Endothelial cell of umbilical vein (primary cell): ENCODE data around the gene ACBD3. TPM values are rescaled to one million over a fixed set of nuclear protein-coding genes. Genes with fewer than 3 reads are reported as not detected.

Source experiments
- BruUV-seq: library from RNA; stranded (reverse); fragments of 400-500 nt; replicated peaks from 2 replicates; lab custom pipeline; 2021; lab: Mats Ljungman, UMichigan
- CTCF ChIA-PET: fragments of 300-600, 350-600 bp; sonication (Branson Sonifier 250); formaldehyde crosslinking; loops from one replicate; lab custom pipeline; 2021; ENCODE audit warnings: antibody characterized with exemption, inconsistent platforms; lab: Charles Lee
- POLR2A ChIA-PET: fragments of 300-600, 350-600 bp; sonication (Branson Sonifier 250); formaldehyde crosslinking; loops from one replicate; lab custom pipeline; 2021; ENCODE audit warnings: antibody characterized with exemption, inconsistent platforms; lab: Charles Lee
- DNase-seq: peaks from one replicate; pipeline ENCODE4 v3.0.0-alpha.2; 2011; ENCODE audit warnings: low read depth, low spot score
- FAIRE-seq: peaks from 2 replicates; lab custom pipeline; 2011; peaks lifted over from hg19 to GRCh38; lab: Jason Lieb, UNC
- H2AFZ ChIP-seq: 2 replicates; pipeline ENCODE4 v1.6.0; 2012; ENCODE audit warnings: low read depth, low read length, control low read depth, inconsistent platforms
- H3K27ac ChIP-seq: 2 replicates; pipeline ENCODE4 v1.5.1; 2011; ENCODE audit warnings: low read depth, mild to moderate bottlenecking, control low read depth, low read length, moderate library complexity; ENCODE audit not compliant: insufficient read depth
- H3K27me3 ChIP-seq, 2 experiments: 2 replicates each; pipeline versions ENCODE4 v1.6.0 to v1.6.1; 2011; ENCODE audit warnings: low read length in 2 of 2, mixed read lengths in 1 of 2; ENCODE audit not compliant: control insufficient read depth in 2 of 2, insufficient read depth in 2 of 2
- H3K36me3 ChIP-seq, 2 experiments: 2 replicates in 1 of 2; 3 replicates in 1 of 2; pipeline ENCODE4 v1.5.1; 2011; ENCODE audit warnings: low read length in 2 of 2, mild to moderate bottlenecking in 1 of 2, moderate library complexity in 1 of 2; ENCODE audit not compliant: control insufficient read depth in 2 of 2, insufficient read depth in 2 of 2; ENCODE audit errors: extremely low read depth in 1 of 2
- H3K4me1 ChIP-seq: 3 replicates; pipeline ENCODE4 v1.5.1; 2011; ENCODE audit warnings: mild to moderate bottlenecking, low read length; ENCODE audit not compliant: control insufficient read depth, insufficient read depth; ENCODE audit errors: extremely low read depth
- H3K4me2 ChIP-seq: 2 replicates; pipeline ENCODE4 v1.6.1; 2011; ENCODE audit warnings: low read length, control low read depth, mixed read lengths; ENCODE audit not compliant: insufficient read depth
- H3K4me3 ChIP-seq, 3 experiments: fragments of 200-600 bp in 1 of 3; sonication (generic), shearing (Covaris generic) in 1 of 3; replicated peaks in 1 of 3; 2 replicates each; pipeline ENCODE4 v1.5.1; 2011 to 2016; ENCODE audit warnings: control low read depth in 3 of 3, low read length in 3 of 3, mild to moderate bottlenecking in 2 of 3, inconsistent platforms in 1 of 3, low read depth in 1 of 3, moderate library complexity in 1 of 3; ENCODE audit not compliant: insufficient read depth in 1 of 3
- H3K79me2 ChIP-seq: 2 replicates; pipeline ENCODE4 v1.6.0; 2012; ENCODE audit warnings: low read length, inconsistent platforms; ENCODE audit not compliant: control insufficient read depth, insufficient read depth
- H3K9ac ChIP-seq: replicated peaks from 2 replicates; pipeline ENCODE3; 2011; ENCODE audit warnings: low read length, control low read depth; ENCODE audit not compliant: insufficient read depth; ENCODE audit errors: extremely low read depth
- H3K9me1 ChIP-seq: replicated peaks from 3 replicates; pipeline ENCODE4 v1.6.0; 2011; ENCODE audit warnings: mild to moderate bottlenecking, low read length; ENCODE audit not compliant: control insufficient read depth, insufficient read depth; ENCODE audit errors: extremely low read depth
- H3K9me3 ChIP-seq: replicated peaks from 2 replicates; pipeline ENCODE4 v1.5.1; 2012; ENCODE audit warnings: low read length, inconsistent platforms; ENCODE audit not compliant: control insufficient read depth, insufficient read depth
- H4K20me1 ChIP-seq: replicated peaks from 2 replicates; pipeline ENCODE3; 2011; ENCODE audit warnings: mild to moderate bottlenecking, low read length; ENCODE audit not compliant: control insufficient read depth, insufficient read depth; ENCODE audit errors: extremely low read depth
- CTCF ChIP-seq, 2 donors: IDR thresholded peaks; 1 replicate in 1 of 2; 2 replicates in 1 of 2; pipeline ENCODE4 v1.5.1; 2011; ENCODE audit warnings: low read length in 2 of 2, mild to moderate bottlenecking in 2 of 2, moderate library complexity in 2 of 2, control low read depth in 1 of 2, inconsistent platforms in 1 of 2, low read depth in 1 of 2; ENCODE audit not compliant: insufficient read depth in 1 of 2; ENCODE audit errors: extremely low read depth in 1 of 2
- EZH2 ChIP-seq: IDR thresholded peaks from 2 replicates; pipeline ENCODE4 v1.6.1; 2012; ENCODE audit warnings: borderline replicate concordance, low read depth, mild to moderate bottlenecking, moderate library complexity, low read length, inconsistent platforms; ENCODE audit not compliant: severe bottlenecking
- FOS ChIP-seq: IDR thresholded peaks from 2 replicates; pipeline ENCODE4 v1.6.1; 2011; ENCODE audit warnings: mild to moderate bottlenecking, low read length, moderate library complexity, borderline replicate concordance; ENCODE audit not compliant: insufficient read depth
- GATA2 ChIP-seq: IDR thresholded peaks from 2 replicates; pipeline ENCODE4 v1.7.0; 2011; ENCODE audit warnings: low read depth, mild to moderate bottlenecking, moderate library complexity, mixed read lengths, low read length; ENCODE audit not compliant: insufficient read length, insufficient read depth
- JUN ChIP-seq: IDR thresholded peaks from 2 replicates; pipeline ENCODE4 v1.6.1; 2011; ENCODE audit warnings: borderline replicate concordance, low read depth; ENCODE audit not compliant: insufficient read length, insufficient read depth
- MAX ChIP-seq: IDR thresholded peaks from 2 replicates; pipeline ENCODE4 v1.6.1; 2011; ENCODE audit not compliant: insufficient read depth, insufficient read length
- MYC ChIP-seq: IDR thresholded peaks from one replicate; pipeline ENCODE4 v1.6.1; 2011; ENCODE audit warnings: mild to moderate bottlenecking, low read depth, low read length
- POLR2A ChIP-seq: IDR thresholded peaks from 2 replicates; pipeline ENCODE4 v1.6.1; 2012; ENCODE audit warnings: low read depth, mild to moderate bottlenecking, control low read depth, low read length
- POLR2AphosphoS5 ChIP-seq: IDR thresholded peaks from 2 replicates; pipeline ENCODE4 v1.6.1; 2012; ENCODE audit warnings: low read depth, mild to moderate bottlenecking, control low read depth, low read length, moderate library complexity; ENCODE audit not compliant: insufficient read depth
- dilution Hi-C: fragments of 300-500 bp; cut with MboI; formaldehyde crosslinking; loops from one replicate; pipeline ENCODE4 v1.15.0; 2019; ENCODE audit warnings: low sequenced_read_pairs; ENCODE audit not compliant: extremely low pct_ligation_motif_present
- intact Hi-C: fragments of 100-400 bp; cut with micrococcal nuclease; formaldehyde crosslinking; loops from one replicate; pipeline ENCODE4 v1.10.0; 2022
- polyA plus RNA-seq, 4 experiments: library from polyadenylated mRNA; depleted of rRNA in 3 of 4; stranded (reverse) in 3 of 4; unstranded in 1 of 4; fragments of >200 nt; gene quantifications; 2 replicates each; pipeline versions ENCODE4 v1.2.1 to v1.2.3, GENCODE V29; 2011 to 2012; ENCODE audit warnings: missing spikeins in 1 of 4
- total RNA-seq: library from RNA; stranded (reverse); gene quantifications from 2 replicates; pipeline ENCODE4 v1.2.3, GENCODE V29; 2021

Gene ACBD3
- total and polyA plus RNA-seq, 2 donors (not counting 3 experiments of a cell fraction or from before 2014, with no cell fraction given), result 12.3 to 36.4 TPM

- Histone ChIP-seq H3K9ac (no peak overlapping the region), H2AFZ (no peak overlapping the region), H4K20me1 (no peaks in the 10 kb centered on the region), H3K9me1 (no peaks in the 10 kb centered on the region), H3K9me3 (no peaks in the 10 kb centered on the region), H3K27me3 (no peaks in the 10 kb centered on the region), H3K4me1 (no peaks in the 10 kb centered on the region), H3K4me3 (no peak overlapping the region), H3K4me2 (no peak overlapping the region), H3K27ac (no peak overlapping the region), H3K79me2 (no peaks in the 10 kb centered on the region), H3K36me3 (no peaks in the 10 kb centered on the region)
- no peak for DNase-seq
- CTCF ChIA-PET, result interaction anchor here (0.6 to 1.7 kb wide), 3 partner anchors 13 to 36 kb away, joined by 3 to 4 read pairs (median 3); no protein-coding TSS in a partner anchor
- dilution Hi-C loops (no loop called here), intact Hi-C loops (no loop called here)
- FAIRE-seq, result no peak
- POLR2A ChIA-PET, result no interaction called here
- no peak for TF ChIP-seq MYC
- TF ChIP-seq POLR2AphosphoS5, result no peak
- no peak for TF ChIP-seq EZH2
- TF ChIP-seq CTCF (IDR thresholded peaks at IDR 0.05; ENCODE audit: extremely low read depth in 1 of 2, insufficient read depth in 1 of 2, low read depth in 1 of 2, low read length in 2 of 2), result no peak
- TF ChIP-seq JUN, result no peak
- no peak for TF ChIP-seq MAX
- TF ChIP-seq FOS, result no peak
- TF ChIP-seq GATA2, result no peak
- TF ChIP-seq POLR2A, result no peak
- no TSS peak for BruUV-seq
Observed at GRCh38 chr1:226233293-226233692, 46.8 kb upstream of the ACBD3 start.
